ENCODE data around the gene TRIM14. TPM values are rescaled to one million over a fixed set of nuclear protein-coding genes. Genes with fewer than 3 reads are reported as not detected.
"Not testable (repeated sequence)": the region's sequence is repeated elsewhere in the genome, so short reads cannot be mapped to it uniquely, and the experiment has no call there.

TRIM14 gene
- total RNA-seq, 1 donor from 2014 or later, result 9.4 TPM

- no peak for TF ChIP-seq CTCF (IDR thresholded peaks at IDR 0.05; ENCODE audit: insufficient read depth, low read length, poor library complexity, severe bottlenecking)
- no peak for DNase-seq (ENCODE audit: low read depth)
- H3K4me3 ChIP-seq (ENCODE audit: low read depth, low read length), result no peak overlapping the region
- no peaks in the 10 kb centered on the region for H3K36me3 ChIP-seq (ENCODE audit: control insufficient read depth, insufficient read depth, low read length)
- H3K27me3 ChIP-seq (ENCODE audit: control insufficient read depth, insufficient read depth, low read length), result no peaks in the 10 kb centered on the region
Measured at GRCh38 chr9:98132806-98133631, 14.0 kb upstream of the TRIM14 start.

- Histone ChIP-seq H3K36me3 (ENCODE audit: control insufficient read depth, insufficient read depth, low read length) (no peaks in the 10 kb centered on the region), H3K27me3 (ENCODE audit: control insufficient read depth, insufficient read depth, low read length) (no peaks in the 10 kb centered on the region), H3K4me3 (ENCODE audit: low read depth, low read length) (no peak overlapping the region)
- no peak for TF ChIP-seq CTCF (IDR thresholded peaks at IDR 0.05; ENCODE audit: insufficient read depth, low read length, poor library complexity, severe bottlenecking)
- no peak for DNase-seq (ENCODE audit: low read depth)
Measured at GRCh38 chr9:98132158-98132557, 13.1 kb upstream of the TRIM14 start.

GRCh38 chr9:98130576-98131228 is 11.7 kb upstream of the TRIM14 start:
- Histone ChIP-seq H3K4me3 (ENCODE audit: low read depth, low read length) (no peak overlapping the region), H3K36me3 (ENCODE audit: control insufficient read depth, insufficient read depth, low read length) (no peaks in the 10 kb centered on the region), H3K27me3 (ENCODE audit: control insufficient read depth, insufficient read depth, low read length) (no peaks in the 10 kb centered on the region)
- DNase-seq (ENCODE audit: low read depth), result no peak
- TF ChIP-seq CTCF (IDR thresholded peaks at IDR 0.05; ENCODE audit: insufficient read depth, low read length, poor library complexity, severe bottlenecking), result no peak

- not testable (repeated sequence) for H3K4me3 ChIP-seq (ENCODE audit: low read depth, low read length); H3K27me3 ChIP-seq (ENCODE audit: control insufficient read depth, insufficient read depth, low read length); DNase-seq (ENCODE audit: low read depth); H3K36me3 ChIP-seq (ENCODE audit: control insufficient read depth, insufficient read depth, low read length)
Measured at GRCh38 chr9:98130060-98130459, 11.0 kb upstream of the TRIM14 start.

GRCh38 chr9:98129451-98129881 is 10.4 kb upstream of the TRIM14 start:
- no peaks in the 10 kb centered on the region for H3K36me3 ChIP-seq (ENCODE audit: control insufficient read depth, insufficient read depth, low read length)
- TF ChIP-seq CTCF (IDR thresholded peaks at IDR 0.05; ENCODE audit: insufficient read depth, low read length, poor library complexity, severe bottlenecking), result no peak
- H3K4me3 ChIP-seq (ENCODE audit: low read depth, low read length), result no peak overlapping the region
- H3K27me3 ChIP-seq (ENCODE audit: control insufficient read depth, insufficient read depth, low read length), result no peaks in the 10 kb centered on the region
- no peak for DNase-seq (ENCODE audit: low read depth)

- no peaks in the 10 kb centered on the region for H3K36me3 ChIP-seq (ENCODE audit: control insufficient read depth, insufficient read depth, low read length)
- H3K4me3 ChIP-seq (ENCODE audit: low read depth, low read length), result no peak overlapping the region
- H3K27me3 ChIP-seq (ENCODE audit: control insufficient read depth, insufficient read depth, low read length), result no peaks in the 10 kb centered on the region
- TF ChIP-seq CTCF (IDR thresholded peaks at IDR 0.05; ENCODE audit: insufficient read depth, low read length, poor library complexity, severe bottlenecking), result no peak
- no peak for DNase-seq (ENCODE audit: low read depth)
Measured at GRCh38 chr9:98128316-98128715, 9.3 kb upstream of the TRIM14 start.
